IMR-90 (cell line): ENCODE results near the gene BPNT1. TPM values are rescaled to one million over a fixed set of nuclear protein-coding genes. Genes with fewer than 3 reads are reported as not detected.
"Not testable (repeated sequence)": the region's sequence is repeated elsewhere in the genome, so short reads cannot be mapped to it uniquely, and the experiment has no call there.

ENCODE experiments used
- ATAC-seq: fragments of 200-7000 bp; cut with Tn5 transposase; 2 replicates; pipeline ENCODE4 v1.9.1; 2020; ENCODE audit warnings: low read depth, mild to moderate bottlenecking, moderate library complexity
- BruUV-seq: library from RNA; stranded (reverse); fragments of 400-500 nt; replicated peaks from 2 replicates; lab custom pipeline; 2021; lab: Mats Ljungman, UMichigan
- CTCF ChIA-PET: fragments of 300-600 bp; formaldehyde crosslinking; extraction: SDS; loops from one replicate; lab custom pipeline; 2021; ENCODE audit warnings: antibody characterized with exemption; lab: Yijun Ruan, JAX
- POLR2A ChIA-PET: fragments of 300-600 bp; sonication (Branson Sonifier 250); formaldehyde crosslinking; loops from one replicate; lab custom pipeline; 2022; ENCODE audit warnings: antibody characterized with exemption; ENCODE audit not compliant: unreplicated experiment; lab: Charles Lee
- DNase-seq: peaks from one replicate; pipeline ENCODE4 v3.0.0; 2013
- H2AFZ ChIP-seq: replicated peaks from 2 replicates; pipeline ENCODE3; 2013; ENCODE audit warnings: low read length, mild to moderate bottlenecking; ENCODE audit not compliant: poor library complexity
- H2AK5ac ChIP-seq: 2 replicates; pipeline ENCODE4 v1.6.1; 2013; ENCODE audit warnings: low read depth, low read length, inconsistent platforms
- H2AK9ac ChIP-seq: replicated peaks from 2 replicates; pipeline ENCODE3; 2013; ENCODE audit warnings: mild to moderate bottlenecking, low read depth, low read length, moderate library complexity; ENCODE audit not compliant: poor library complexity
- H2BK120ac ChIP-seq: 2 replicates; pipeline ENCODE4 v1.6.1; 2013; ENCODE audit warnings: low read depth, low read length, inconsistent platforms
- H2BK15ac ChIP-seq: 3 replicates; pipeline ENCODE4 v1.6.1; 2013; ENCODE audit warnings: low read depth, low read length, inconsistent platforms
- H2BK20ac ChIP-seq: 2 replicates; pipeline ENCODE4 v1.6.1; 2013; ENCODE audit warnings: low read depth, mild to moderate bottlenecking, inconsistent platforms, low read length, moderate library complexity
- H2BK5ac ChIP-seq: 2 replicates; pipeline ENCODE4 v1.6.1; 2013; ENCODE audit warnings: mild to moderate bottlenecking, low read depth, low read length, inconsistent platforms; ENCODE audit not compliant: poor library complexity, severe bottlenecking
- H3K14ac ChIP-seq: replicated peaks from 2 replicates; pipeline ENCODE4 v1.6.1; 2013; ENCODE audit warnings: low read depth, low read length, inconsistent platforms
- H3K18ac ChIP-seq: 2 replicates; pipeline ENCODE4 v1.6.1; 2013; ENCODE audit warnings: low read depth, low read length, control low read depth
- H3K23ac ChIP-seq: 2 replicates; pipeline ENCODE4 v1.6.1; 2013; ENCODE audit warnings: low read depth, low read length, inconsistent platforms
- H3K27ac ChIP-seq: 2 replicates; pipeline ENCODE4 v1.5.1; 2013; ENCODE audit warnings: mild to moderate bottlenecking, control low read depth, low read length; ENCODE audit not compliant: insufficient read depth
- H3K27me3 ChIP-seq: 2 replicates; pipeline ENCODE4 v1.6.1; 2013; ENCODE audit warnings: low read length; ENCODE audit not compliant: control insufficient read depth, insufficient read depth
- H3K36me3 ChIP-seq: 2 replicates; pipeline ENCODE4 v1.6.1; 2013; ENCODE audit warnings: low read length, mixed read lengths; ENCODE audit not compliant: control insufficient read depth, insufficient read depth
- H3K4ac ChIP-seq: 2 replicates; pipeline ENCODE4 v1.6.1; 2013; ENCODE audit warnings: low read depth, low read length, inconsistent platforms
- H3K4me1 ChIP-seq: 2 replicates; pipeline ENCODE4 v1.6.1; 2013; ENCODE audit warnings: low read length, mixed read lengths; ENCODE audit not compliant: control insufficient read depth, insufficient read depth
- H3K4me2 ChIP-seq: 2 replicates; pipeline ENCODE4 v1.6.1; 2013; ENCODE audit warnings: low read depth, mild to moderate bottlenecking, control low read depth, low read length, moderate library complexity
- H3K4me3 ChIP-seq: 2 replicates; pipeline ENCODE4 v1.5.1; 2013; ENCODE audit warnings: low read depth, mild to moderate bottlenecking, control low read depth, low read length, moderate library complexity; ENCODE audit not compliant: insufficient read depth
- H3K56ac ChIP-seq: 2 replicates; pipeline ENCODE4 v1.6.1; 2013; ENCODE audit warnings: low read length, inconsistent platforms; ENCODE audit not compliant: insufficient read depth; ENCODE audit errors: extremely low read depth
- H3K79me1 ChIP-seq, 2 experiments: 2 replicates each; pipeline ENCODE4 v1.6.1; 2013; ENCODE audit warnings: low read length in 2 of 2, inconsistent platforms in 1 of 2, low read depth in 1 of 2
- H3K9ac ChIP-seq: 2 replicates; pipeline ENCODE4 v1.6.1; 2013; ENCODE audit warnings: low read depth, low read length, control low read depth
- H3K9me1 ChIP-seq: 2 replicates; pipeline ENCODE4 v1.6.1; 2013; ENCODE audit warnings: low read length, inconsistent platforms; ENCODE audit not compliant: insufficient read depth
- H3K9me3 ChIP-seq: 2 replicates; pipeline ENCODE4 v1.6.1; 2013; ENCODE audit warnings: low read length; ENCODE audit not compliant: control insufficient read depth, insufficient read depth
- H4K20me1 ChIP-seq: 2 replicates; pipeline ENCODE4 v1.6.1; 2013; ENCODE audit warnings: low read length, inconsistent platforms; ENCODE audit not compliant: insufficient read depth
- H4K5ac ChIP-seq: 2 replicates; pipeline ENCODE4 v1.6.1; 2013; ENCODE audit warnings: mild to moderate bottlenecking, low read depth, low read length, control low read depth
- H4K8ac ChIP-seq, 2 experiments: 2 replicates each; pipeline ENCODE4 v1.6.1; 2013; ENCODE audit warnings: low read depth in 2 of 2, low read length in 2 of 2, control low read depth in 1 of 2, inconsistent platforms in 1 of 2
- H4K91ac ChIP-seq: 2 replicates; pipeline ENCODE4 v1.6.1; 2013; ENCODE audit warnings: low read depth, low read length, inconsistent platforms; ENCODE audit not compliant: insufficient read depth
- WGBS, 2 experiments: methylation state at CpG; one replicate each; pipeline versions ENCODE4 v1.1.5 to v1.1.7; 2013; ENCODE audit warnings: missing lambda C conversion rate in 2 of 2; ENCODE audit not compliant: insufficient read length in 1 of 2; ENCODE audit errors: extremely low coverage in 2 of 2; 5-methylcytosine and 5-hydroxymethylcytosine counted together
- dilution Hi-C: fragments of 300-500 bp; cut with HindIII; formaldehyde crosslinking; loops from one replicate; pipeline ENCODE4 v1.14.3; 2018; ENCODE audit warnings: low sequenced_read_pairs; ENCODE audit not compliant: unreplicated experiment
- in situ Hi-C: fragments of 300-500 bp; cut with MboI; formaldehyde crosslinking; loops from 3 replicates; pipeline ENCODE4 v1.14.3; 2019; ENCODE audit warnings: low sequenced_read_pairs, inconsistent platforms, mixed read lengths
- intact Hi-C: fragments of 100-400 bp; cut with micrococcal nuclease; formaldehyde crosslinking; loops from 2 replicates; pipeline ENCODE4 v1.10.0; 2022
- polyA plus RNA-seq, 3 experiments: library from polyadenylated mRNA; depleted of rRNA; stranded (reverse); fragments of >200 nt; gene quantifications; 2 replicates each; pipeline ENCODE4 v1.2.3, GENCODE V29; 2012; ENCODE audit warnings: low replicate concordance in 1 of 3
- total RNA-seq: library from RNA; depleted of rRNA; stranded (reverse); fragments of >200 nt; gene quantifications from 2 replicates; pipeline ENCODE4 v1.2.3, GENCODE V29; 2012

Gene BPNT1
- total and polyA plus RNA-seq, 2 of the 4 experiments (the other 2 are of a cell fraction): 31.7 to 38.2 TPM

GRCh38 chr1:220086261-220086686 is 3.3 kb downstream of the BPNT1 start:
- dilution Hi-C loops, H2BK15ac ChIP-seq, CTCF ChIA-PET: not testable (repeated sequence)

More at GRCh38 chr1:220086261-220086686, 3.3 kb downstream of the BPNT1 start:
- H3K9me3 ChIP-seq, H3K4me1 ChIP-seq, in situ Hi-C loops, H3K14ac ChIP-seq, H3K4me3 ChIP-seq, ATAC-seq, BruUV-seq, POLR2A ChIA-PET, H2BK20ac ChIP-seq, H2AK9ac ChIP-seq, H3K36me3 ChIP-seq, H4K20me1 ChIP-seq, H3K27ac ChIP-seq, H3K27me3 ChIP-seq, intact Hi-C loops, H2BK120ac ChIP-seq, H3K9ac ChIP-seq, DNase-seq, H3K18ac ChIP-seq, H4K91ac ChIP-seq, H3K4me2 ChIP-seq, H3K4ac ChIP-seq, H2AFZ ChIP-seq, H2BK5ac ChIP-seq, H3K56ac ChIP-seq, H3K9me1 ChIP-seq, H3K23ac ChIP-seq, H4K8ac ChIP-seq, H2AK5ac ChIP-seq, H4K5ac ChIP-seq: not testable (repeated sequence)
- no CpG with 5 or more reads among the region's 15 CpGs for WGBS, 2 experiments
- peaks cover 0 to 16% of the 10 kb centered on the region in 2 experiments; a peak in 3 of 4 replicates for H3K79me1 ChIP-seq
